Lower lobe of right lung (tissue), 2 donors: Measurements from ENCODE around the gene MPZL3. TPM values are rescaled to one million over a fixed set of nuclear protein-coding genes. Genes with fewer than 3 reads are reported as not detected.
A peak's percentile ranks its signal among the peaks of the same experiment; 100 is the strongest.
"Not testable (repeated sequence)": the region's sequence is repeated elsewhere in the genome, so short reads cannot be mapped to it uniquely, and the experiment has no call there.

ENCODE experiments used
- ATAC-seq, 2 donors: fragments of 200-7000 bp; cut with Tn5 transposase; one replicate each; pipeline ENCODE4 v1.9.1; 2020 to 2022; ENCODE audit warnings: mild to moderate bottlenecking in 2 of 2, moderate library complexity in 2 of 2
- DNase-seq: peaks from one replicate; pipeline ENCODE4 v3.0.0-alpha.2; 2020
- H3K27ac ChIP-seq: fragments of 200-600 bp; one replicate; pipeline ENCODE4 v1.8.0; 2022
- H3K27me3 ChIP-seq: fragments of 200-600 bp; one replicate; pipeline ENCODE4 v1.8.0; 2022; ENCODE audit warnings: low read depth
- H3K36me3 ChIP-seq: fragments of 200-600 bp; one replicate; pipeline ENCODE4 v1.8.0; 2022; ENCODE audit warnings: mild to moderate bottlenecking
- H3K4me1 ChIP-seq: fragments of 200-600 bp; one replicate; pipeline ENCODE4 v1.8.0; 2022
- H3K4me3 ChIP-seq: fragments of 200-600 bp; one replicate; pipeline ENCODE4 v1.8.0; 2022; ENCODE audit warnings: mild to moderate bottlenecking
- H3K9me3 ChIP-seq: fragments of 200-600 bp; one replicate; pipeline ENCODE4 v1.8.0; 2022
- CTCF ChIP-seq: fragments of 200-600 bp; IDR thresholded peaks from one replicate; pipeline ENCODE4 v1.8.0; 2022; ENCODE audit warnings: antibody characterized with exemption, mild to moderate bottlenecking
- intact Hi-C: fragments of 100-400 bp; cut with DNase I; formaldehyde crosslinking; loops from one replicate; pipeline ENCODE4 v1.11.0; 2022
- total RNA-seq: library from RNA; stranded (reverse); fragmentation: NEBNext Ultra II Directional; extraction: Animal tissue kit (Norgen Biotek cat#: 25700); gene quantifications from one replicate; pipeline ENCODE4 v1.2.1, GENCODE V29; 2021
- donor health status: DM: no; HTN: yes; CAD: no; lungs with severe emphysema.

MPZL3 gene
- total RNA-seq, 1 donor from 2014 or later, result 12.8 TPM

GRCh38 chr11:118194835-118195627 lies 57.1 kb downstream of the MPZL3 start:
- H3K36me3 ChIP-seq, result peaks cover 14% of the 10 kb centered on the region
- H3K27me3 ChIP-seq, result no peaks in the 10 kb centered on the region
- TF ChIP-seq CTCF, result no peak
- peak overlapping the region; percentile 39 for H3K27ac ChIP-seq
- intact Hi-C loops, result loop anchor here (5.0 kb wide), 1 partner anchor 97 kb away; no protein-coding TSS in a partner anchor
- DNase-seq (peak; percentile 78), ATAC-seq (peak; percentile 94 to 95)
- H3K4me3 ChIP-seq, result no peak overlapping the region
- peaks cover 18% of the 10 kb centered on the region for H3K4me1 ChIP-seq
- no peaks in the 10 kb centered on the region for H3K9me3 ChIP-seq

- Histone ChIP-seq H3K36me3 (peaks cover 14% of the 10 kb centered on the region), H3K27ac (no peak overlapping the region), H3K4me3 (no peak overlapping the region), H3K9me3 (no peaks in the 10 kb centered on the region), H3K27me3 (no peaks in the 10 kb centered on the region), H3K4me1 (peaks cover 18% of the 10 kb centered on the region)
- intact Hi-C loops, result no loop called here
- TF ChIP-seq CTCF, result no peak
- ATAC-seq, result peak in 1 of 2 donors; percentile 18
- no peak for DNase-seq
Observed at GRCh38 chr11:118193910-118194566, 58.1 kb downstream of the MPZL3 start.

GRCh38 chr11:118192817-118193216 lies 59.3 kb downstream of the MPZL3 start:
- H3K27ac ChIP-seq, H3K9me3 ChIP-seq, intact Hi-C loops, H3K4me3 ChIP-seq, ATAC-seq, DNase-seq, H3K27me3 ChIP-seq: not testable (repeated sequence)
- H3K4me1 ChIP-seq, result peaks cover 10% of the 10 kb centered on the region
- peaks cover 14% of the 10 kb centered on the region for H3K36me3 ChIP-seq

GRCh38 chr11:118190942-118191506 lies 61.1 kb downstream of the MPZL3 start:
- H3K9me3 ChIP-seq, intact Hi-C loops, DNase-seq, H3K27me3 ChIP-seq, ATAC-seq, H3K27ac ChIP-seq, H3K4me3 ChIP-seq: not testable (repeated sequence)
- Histone ChIP-seq H3K4me1 (peaks cover 15% of the 10 kb centered on the region), H3K36me3 (peaks cover 14% of the 10 kb centered on the region)

- no peak for DNase-seq
- Histone ChIP-seq H3K4me3 (no peak overlapping the region), H3K4me1 (peaks cover 4% of the 10 kb centered on the region), H3K9me3 (no peaks in the 10 kb centered on the region), H3K27me3 (no peaks in the 10 kb centered on the region), H3K36me3 (no peaks in the 10 kb centered on the region), H3K27ac (no peak overlapping the region)
- ATAC-seq, result peak in 1 of 2 donors; percentile 44
- intact Hi-C loops, result no loop called here
- no peak for TF ChIP-seq CTCF
Observed at GRCh38 chr11:118186346-118187107, 65.6 kb downstream of the MPZL3 start.
